OCI-LY7 (cell line): Measurements from ENCODE around the gene RNPC3. TPM values are rescaled to one million over a fixed set of nuclear protein-coding genes. Genes with fewer than 3 reads are reported as not detected.

Source experiments
- BruUV-seq: library from RNA; stranded (reverse); fragments of 400-500 nt; replicated peaks from 2 replicates; lab custom pipeline; 2021; lab: Mats Ljungman, UMichigan
- CTCF ChIA-PET: fragments of 300-600 bp; sonication (Branson Sonifier 250); formaldehyde crosslinking; loops from one replicate; lab custom pipeline; 2022; ENCODE audit warnings: antibody characterized with exemption; ENCODE audit not compliant: unreplicated experiment; lab: Charles Lee
- POLR2A ChIA-PET: fragments of 300-600 bp; sonication (Branson Sonifier 250); formaldehyde crosslinking; loops from one replicate; lab custom pipeline; 2022; ENCODE audit warnings: antibody characterized with exemption; lab: Charles Lee
- DNase-seq: peaks from one replicate; pipeline ENCODE4 v3.0.0-alpha.2; 2015; ENCODE audit warnings: low spot score
- H2AFZ ChIP-seq: fragments of 200-600 bp; sonication (generic), shearing (Covaris generic); 2 replicates; pipeline ENCODE4 v1.6.1; 2014; ENCODE audit warnings: mild to moderate bottlenecking, antibody characterized with exemption, low read length, moderate library complexity
- H3K27ac ChIP-seq: fragments of 200-600 bp; sonication (generic); 2 replicates; pipeline ENCODE4 v1.5.1; 2014; ENCODE audit warnings: mixed run types, low read depth, mild to moderate bottlenecking, moderate library complexity, low read length, inconsistent platforms; ENCODE audit not compliant: poor library complexity, severe bottlenecking
- H3K36me3 ChIP-seq: fragments of 200-600 bp; sonication (generic); 2 replicates; pipeline ENCODE4 v1.6.1; 2014; ENCODE audit warnings: mild to moderate bottlenecking, antibody characterized with exemption, low read length, moderate library complexity, mixed read lengths; ENCODE audit not compliant: insufficient read depth
- H3K4me1 ChIP-seq: fragments of 200-600 bp; sonication (generic); 2 replicates; pipeline ENCODE4 v1.5.1; 2014; ENCODE audit warnings: mild to moderate bottlenecking, low read length; ENCODE audit not compliant: insufficient read depth, poor library complexity, severe bottlenecking
- H3K4me2 ChIP-seq: fragments of 200-600 bp; sonication (generic); 2 replicates; pipeline ENCODE4 v1.6.1; 2014; ENCODE audit warnings: mild to moderate bottlenecking, low read length
- H3K4me3 ChIP-seq: fragments of 200-600 bp; sonication (generic); 2 replicates; pipeline ENCODE4 v1.5.1; 2014; ENCODE audit warnings: mild to moderate bottlenecking, low read depth, low read length; ENCODE audit not compliant: poor library complexity, severe bottlenecking
- H3K79me2 ChIP-seq: fragments of 200-600 bp; sonication (generic); 2 replicates; pipeline ENCODE4 v1.6.1; 2016; ENCODE audit warnings: low read depth, mild to moderate bottlenecking, low read length, moderate library complexity, mixed read lengths; ENCODE audit not compliant: insufficient read depth
- H3K9me2 ChIP-seq: fragments of 200-600 bp; sonication (generic); 2 replicates; pipeline ENCODE4 v1.6.1; 2016; ENCODE audit warnings: mild to moderate bottlenecking, low read length, mixed read lengths; ENCODE audit not compliant: insufficient read depth
- H3K9me3 ChIP-seq: fragments of 200-600 bp; sonication (generic); 2 replicates; pipeline ENCODE4 v1.6.1; 2014; ENCODE audit warnings: mild to moderate bottlenecking, mixed run types, low read length, mixed read lengths
- H4K20me1 ChIP-seq: fragments of 200-600 bp; sonication (generic); 2 replicates; pipeline ENCODE4 v1.6.1; 2014; ENCODE audit warnings: mild to moderate bottlenecking, antibody characterized with exemption, low read length, moderate library complexity, mixed read lengths; ENCODE audit not compliant: insufficient read depth
- CTCF ChIP-seq: fragments of 200-600 bp; sonication (generic); conservative IDR thresholded peaks from 2 replicates; pipeline ENCODE4 v1.5.1; 2014; ENCODE audit warnings: mild to moderate bottlenecking, antibody characterized with exemption, low read length, moderate library complexity, mixed read lengths
- EZH2phosphoT487 ChIP-seq: fragments of 200-600 bp; sonication (generic); IDR thresholded peaks from 2 replicates; pipeline ENCODE4 v1.6.1; 2018; ENCODE audit warnings: low read depth, borderline replicate concordance, mild to moderate bottlenecking, mixed run types, antibody characterized with exemption, low read length, moderate library complexity, mixed read lengths
- intact Hi-C: fragments of 100-400 bp; cut with micrococcal nuclease; formaldehyde crosslinking; loops from one replicate; pipeline ENCODE4 v1.10.0; 2022; ENCODE audit not compliant: unreplicated experiment
- total RNA-seq, 2 experiments: library from RNA; depleted of rRNA in 1 of 2; stranded (reverse); fragments of >200 nt in 1 of 2; shearing (Covaris generic) in 1 of 2; gene quantifications; 2 replicates each; pipeline ENCODE4 v1.2.3, GENCODE V29; 2014 to 2022

Gene RNPC3
- total RNA-seq, 2 experiments from 2014 or later: 20.1 to 33.6 TPM

- DNase-seq: no peak
- Histone ChIP-seq H3K9me2 (no peaks in the 10 kb centered on the region), H3K4me1 (peaks cover 10% of the 10 kb centered on the region), H3K4me3 (no peak overlapping the region), H3K4me2 (peak overlapping the region; percentile 26; the same call in 1 of the 2 replicates), H3K27ac (no peak overlapping the region), H3K9me3 (no peaks in the 10 kb centered on the region), H4K20me1 (no peaks in the 10 kb centered on the region), H3K36me3 (no peaks in the 10 kb centered on the region), H3K79me2 (no peaks in the 10 kb centered on the region), H2AFZ (no peak overlapping the region)
- intact Hi-C loops: loop anchor here (5.0 kb wide), 1 partner anchor 415 kb away; no protein-coding TSS in a partner anchor
- TF ChIP-seq EZH2phosphoT487 (no peak), CTCF (no peak)
- POLR2A ChIA-PET: interaction anchor here (0.6 to 1.0 kb wide), 2 partner anchors 8 to 10 kb away, joined by 3 to 4 read pairs; partner anchors contain the start of gene RNPC3
- CTCF ChIA-PET: no interaction called here
- BruUV-seq: no TSS peak
Observed at GRCh38 chr1:103517380-103518047, 8.0 kb upstream of the RNPC3 start.

GRCh38 chr1:103520822-103521221 is 4.7 kb upstream of the RNPC3 start:
- ChIA-PET CTCF (no interaction called here), POLR2A (interaction anchor here (1.2 kb wide), 1 partner anchor 10 kb away, joined by 3 read pairs; no protein-coding TSS in a partner anchor)
- no peaks in the 10 kb centered on the region for H3K36me3 ChIP-seq
- no peaks in the 10 kb centered on the region for H3K9me2 ChIP-seq
- no peak for TF ChIP-seq CTCF
- no peak for TF ChIP-seq EZH2phosphoT487
- H4K20me1 ChIP-seq: no peaks in the 10 kb centered on the region
- H3K4me2 ChIP-seq: no peak overlapping the region
- no peak overlapping the region for H3K4me3 ChIP-seq
- no peak overlapping the region for H3K27ac ChIP-seq
- no peak for DNase-seq
- no TSS peak for BruUV-seq
- H2AFZ ChIP-seq: no peak overlapping the region
- intact Hi-C loops: no loop called here
- H3K79me2 ChIP-seq: peaks cover under 1% of the 10 kb centered on the region; the same call in 1 of the 2 replicates
- H3K4me1 ChIP-seq: peaks cover 19% of the 10 kb centered on the region
- H3K9me3 ChIP-seq: no peaks in the 10 kb centered on the region

- intact Hi-C loops: no loop called here
Observed at GRCh38 chr1:103523346-103523745, 2.2 kb upstream of the RNPC3 start.

More at GRCh38 chr1:103523346-103523745, 2.2 kb upstream of the RNPC3 start:
- no peak overlapping the region for H3K4me2 ChIP-seq
- peaks cover 25% of the 10 kb centered on the region for H3K79me2 ChIP-seq
- peaks cover 25% of the 10 kb centered on the region for H3K4me1 ChIP-seq
- ChIA-PET CTCF (no interaction called here), POLR2A (no interaction called here)
- H3K9me3 ChIP-seq: no peaks in the 10 kb centered on the region
- no peak for DNase-seq
- no peak overlapping the region for H3K27ac ChIP-seq
- BruUV-seq: no TSS peak
- no peak for TF ChIP-seq EZH2phosphoT487
- no peak for TF ChIP-seq CTCF
- H2AFZ ChIP-seq: no peak overlapping the region
- H3K9me2 ChIP-seq: no peaks in the 10 kb centered on the region
- no peak overlapping the region for H3K4me3 ChIP-seq
- peaks cover 21% of the 10 kb centered on the region for H4K20me1 ChIP-seq
- H3K36me3 ChIP-seq: peaks cover 11% of the 10 kb centered on the region
